ENCODE results near the gene BCL11B. TPM values are rescaled to one million over a fixed set of nuclear protein-coding genes. Genes with fewer than 3 reads are reported as not detected.

The BCL11B gene
- total RNA-seq, 6 donors from 2014 or later: 1.1 to 4.5 (median 2.2) TPM

DNA sequence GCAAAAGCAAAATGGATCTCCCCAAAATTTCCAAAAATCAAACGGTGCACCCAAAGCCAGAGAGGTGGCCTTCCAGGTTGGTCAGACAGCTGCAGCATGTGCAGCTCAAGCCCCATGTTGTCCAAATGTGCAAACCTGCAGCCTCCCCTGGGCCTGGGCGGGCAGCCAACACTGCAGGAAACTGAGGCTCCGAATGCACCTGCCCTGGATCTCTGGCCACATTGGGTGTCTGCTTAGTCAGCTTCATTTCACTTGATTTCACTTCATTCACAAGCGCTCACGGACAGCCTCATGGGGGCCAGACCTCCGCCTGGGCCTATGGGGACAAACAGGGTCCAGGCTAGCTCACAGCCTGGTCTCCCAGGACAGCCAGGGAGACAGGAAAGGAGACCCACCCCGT lies 59.8 kb downstream of the BCL11B start:
- Histone ChIP-seq H3K4me3 (no peak overlapping the region), H3K4me1 (peaks cover 0 to 4% (median 2%) of the 10 kb centered on the region in 4 donors), H3K9me3 (no peaks in the 10 kb centered on the region), H3K27ac (no peak overlapping the region), H3K36me3 (no peaks in the 10 kb centered on the region), H3K27me3 (no peaks in the 10 kb centered on the region)
- 78 to 90% methylated on average over 1 to 7 of the region's 7 CpGs for WGBS, 2 donors
- ATAC-seq (ENCODE audit: low FRiP score in 2 of 2) (no peak), DNase-seq (no peak)
- TF ChIP-seq, protein P1, sequence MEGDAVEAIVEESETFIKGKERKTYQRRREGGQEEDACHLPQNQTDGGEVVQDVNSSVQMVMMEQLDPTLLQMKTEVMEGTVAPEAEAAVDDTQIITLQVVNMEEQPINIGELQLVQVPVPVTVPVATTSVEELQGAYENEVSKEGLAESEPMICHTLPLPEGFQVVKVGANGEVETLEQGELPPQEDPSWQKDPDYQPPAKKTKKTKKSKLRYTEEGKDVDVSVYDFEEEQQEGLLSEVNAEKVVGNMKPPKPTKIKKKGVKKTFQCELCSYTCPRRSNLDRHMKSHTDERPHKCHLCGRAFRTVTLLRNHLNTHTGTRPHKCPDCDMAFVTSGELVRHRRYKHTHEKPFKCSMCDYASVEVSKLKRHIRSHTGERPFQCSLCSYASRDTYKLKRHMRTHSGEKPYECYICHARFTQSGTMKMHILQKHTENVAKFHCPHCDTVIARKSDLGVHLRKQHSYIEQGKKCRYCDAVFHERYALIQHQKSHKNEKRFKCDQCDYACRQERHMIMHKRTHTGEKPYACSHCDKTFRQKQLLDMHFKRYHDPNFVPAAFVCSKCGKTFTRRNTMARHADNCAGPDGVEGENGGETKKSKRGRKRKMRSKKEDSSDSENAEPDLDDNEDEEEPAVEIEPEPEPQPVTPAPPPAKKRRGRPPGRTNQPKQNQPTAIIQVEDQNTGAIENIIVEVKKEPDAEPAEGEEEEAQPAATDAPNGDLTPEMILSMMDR (IDR thresholded peaks at IDR 0.05): no peak
- no peak for TF ChIP-seq EP300 (IDR thresholded peaks at IDR 0.05)
- TF ChIP-seq POLR2A (IDR thresholded peaks at IDR 0.05): no peak
- no peak for TF ChIP-seq POLR2AphosphoS5 (IDR thresholded peaks at IDR 0.05)

DNA sequence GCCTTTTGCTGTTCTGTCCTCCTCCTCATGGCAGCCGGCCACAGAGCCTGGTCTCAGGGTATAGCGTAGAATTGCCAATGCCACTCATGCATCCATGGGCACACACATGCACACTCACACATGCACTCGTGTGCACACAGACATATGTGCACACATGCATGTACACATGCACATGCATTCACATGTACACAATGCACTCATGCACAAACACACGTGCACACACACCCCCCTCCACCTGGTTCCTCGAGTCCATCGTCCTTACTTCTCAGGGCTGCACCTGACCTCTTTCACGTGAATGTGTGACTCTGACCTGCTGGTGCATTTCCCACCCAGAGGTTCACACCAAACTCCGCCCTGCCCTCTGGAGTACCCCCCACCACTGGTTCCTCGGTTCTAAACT lies 60.6 kb downstream of the BCL11B start:
- WGBS, 2 donors: 73 to 86% methylated on average over 6 to 9 of the region's 9 CpGs
- H3K27me3 ChIP-seq: no peaks in the 10 kb centered on the region
- no peaks in the 10 kb centered on the region for H3K9me3 ChIP-seq
- no peak overlapping the region for H3K27ac ChIP-seq
- H3K4me1 ChIP-seq: peaks cover 0 to 4% (median 2%) of the 10 kb centered on the region in 4 donors
- no peaks in the 10 kb centered on the region for H3K36me3 ChIP-seq
- TF ChIP-seq, protein P1 (IDR thresholded peaks at IDR 0.05): no peak
- TF ChIP-seq EP300 (IDR thresholded peaks at IDR 0.05) (no peak), POLR2AphosphoS5 (IDR thresholded peaks at IDR 0.05) (no peak), POLR2A (IDR thresholded peaks at IDR 0.05) (no peak)
- H3K4me3 ChIP-seq: no peak overlapping the region
- no peak for ATAC-seq (ENCODE audit: low FRiP score in 2 of 2)
- no peak for DNase-seq

DNA sequence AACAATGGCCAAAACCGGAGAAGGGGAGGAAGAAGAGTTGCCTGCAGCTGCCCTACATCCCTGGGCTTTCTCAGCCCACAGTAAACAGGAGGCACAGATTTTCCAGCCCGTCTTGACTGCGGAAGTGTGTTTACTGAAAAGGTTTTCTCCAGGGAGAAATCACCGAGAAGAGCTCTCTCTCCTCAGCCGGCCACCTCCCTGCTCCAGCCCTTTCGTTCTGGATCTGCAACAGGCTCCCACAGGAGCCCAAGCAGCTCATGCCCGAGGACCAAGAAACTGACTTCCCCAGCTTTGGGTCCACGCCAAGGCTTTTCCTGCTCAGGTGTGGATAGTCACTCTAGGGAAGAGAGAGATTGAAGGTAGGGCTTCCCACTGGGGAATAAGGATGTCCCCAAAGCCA lies 61.7 kb downstream of the BCL11B start:
- Histone ChIP-seq H3K27ac (no peak overlapping the region), H3K36me3 (no peaks in the 10 kb centered on the region), H3K4me3 (no peak overlapping the region), H3K27me3 (no peaks in the 10 kb centered on the region), H3K4me1 (peaks cover 0 to 4% (median 2%) of the 10 kb centered on the region in 4 donors), H3K9me3 (no peaks in the 10 kb centered on the region)
- ATAC-seq (ENCODE audit: low FRiP score in 2 of 2): no peak
- DNase-seq: no peak
- TF ChIP-seq POLR2AphosphoS5 (IDR thresholded peaks at IDR 0.05) (no peak), EP300 (IDR thresholded peaks at IDR 0.05) (no peak), POLR2A (IDR thresholded peaks at IDR 0.05) (no peak)
- TF ChIP-seq, protein P1 (IDR thresholded peaks at IDR 0.05): no peak
- 55 to 66% methylated on average over 7 to 8 of the region's 8 CpGs for WGBS, 2 donors

DNA sequence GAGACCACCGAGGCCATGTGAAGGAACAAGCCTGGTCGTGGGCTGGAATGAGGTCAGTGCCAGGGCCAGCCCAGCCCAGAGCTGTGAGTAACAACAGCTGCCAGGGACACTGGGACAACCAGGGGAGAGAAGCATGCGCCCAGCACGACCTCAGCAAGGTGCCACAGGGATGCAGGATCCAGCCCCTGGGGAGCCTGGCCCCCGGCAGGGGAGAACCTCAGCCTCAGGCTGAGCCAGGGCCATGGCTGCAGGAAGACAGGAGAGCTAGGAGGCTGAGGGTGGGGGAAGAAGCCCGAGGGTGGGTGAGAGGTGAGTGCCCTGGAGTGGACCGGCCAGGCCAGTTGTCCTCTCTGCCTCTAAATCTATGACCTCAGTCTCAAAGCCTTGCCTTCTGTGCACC lies 62.6 kb downstream of the BCL11B start:
- Histone ChIP-seq H3K4me1 (no peaks in the 10 kb centered on the region), H3K27ac (no peak overlapping the region), H3K9me3 (no peaks in the 10 kb centered on the region), H3K27me3 (no peaks in the 10 kb centered on the region), H3K4me3 (no peak overlapping the region), H3K36me3 (no peaks in the 10 kb centered on the region)
- TF ChIP-seq EP300 (IDR thresholded peaks at IDR 0.05) (no peak), POLR2A (IDR thresholded peaks at IDR 0.05) (no peak), POLR2AphosphoS5 (IDR thresholded peaks at IDR 0.05) (no peak)
- TF ChIP-seq, protein P1 (IDR thresholded peaks at IDR 0.05): no peak
- 81 to 82% methylated on average over 2 to 7 of the region's 7 CpGs for WGBS, 2 donors
- DNase-seq: no peak
- ATAC-seq (ENCODE audit: low FRiP score in 2 of 2): no peak

DNA sequence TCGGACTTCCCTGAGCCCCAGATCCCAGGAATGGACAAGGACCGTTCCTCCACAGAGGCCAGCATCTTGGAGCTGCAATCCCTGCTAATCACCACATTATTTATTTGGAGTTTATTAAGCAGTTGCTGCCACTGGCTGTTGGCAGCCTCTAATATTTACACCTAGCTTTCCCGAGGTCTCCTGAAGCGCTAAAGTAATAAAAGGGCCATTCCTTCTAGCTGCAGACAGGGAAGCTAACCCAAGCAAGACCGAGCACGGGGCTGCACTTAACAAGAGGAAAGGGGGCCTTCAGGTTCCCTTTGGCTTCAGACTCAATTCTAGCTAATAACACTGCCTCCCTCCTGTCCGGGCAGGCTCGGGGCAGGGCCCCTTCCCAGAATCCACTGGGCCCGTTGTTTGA lies 63.7 kb downstream of the BCL11B start:
- 77 to 79% methylated on average over 9 of the region's 9 CpGs for WGBS, 2 donors

More for the DNA sequence above, 63.7 kb downstream of the BCL11B start:
- Histone ChIP-seq H3K9me3 (no peaks in the 10 kb centered on the region), H3K4me3 (no peak overlapping the region), H3K4me1 (no peaks in the 10 kb centered on the region), H3K27ac (no peak overlapping the region), H3K27me3 (no peaks in the 10 kb centered on the region), H3K36me3 (no peaks in the 10 kb centered on the region)
- DNase-seq (no peak), ATAC-seq (ENCODE audit: low FRiP score in 2 of 2) (no peak)
- TF ChIP-seq EP300 (IDR thresholded peaks at IDR 0.05) (no peak), POLR2AphosphoS5 (IDR thresholded peaks at IDR 0.05) (no peak), POLR2A (IDR thresholded peaks at IDR 0.05) (no peak)
- TF ChIP-seq, protein P1 (IDR thresholded peaks at IDR 0.05): no peak

All from upper lobe of left lung (tissue), 6 donors.